HepG2 (cell line): ENCODE data around the gene LYPLA2. TPM values are rescaled to one million over a fixed set of nuclear protein-coding genes. Genes with fewer than 3 reads are reported as not detected.
A peak's percentile ranks its signal among the peaks of the same experiment; 100 is the strongest.

Source experiments
- AGO1 ChIP-seq: fragments of 200-400 bp; formaldehyde crosslinking; IDR thresholded peaks from 2 replicates; pipeline ENCODE4 v1.6.1; 2017; ENCODE audit warnings: mild to moderate bottlenecking, low read depth, low read length, moderate library complexity; ENCODE audit not compliant: poor library complexity, severe bottlenecking
- ETV6 ChIP-seq: sonication (generic); formaldehyde crosslinking; conservative IDR thresholded peaks from 2 replicates; pipeline ENCODE4 v1.4.0; 2020; ENCODE audit warnings: missing genetic modification reagents
- GABPA ChIP-seq, 2 experiments: IDR thresholded peaks; 2 replicates each; pipeline ENCODE4 v1.6.1; 2011 to 2016; ENCODE audit warnings: low read depth in 2 of 2, low read length in 1 of 2, missing biosample characterization in 1 of 2, missing genetic modification characterization in 1 of 2
- KDM3A ChIP-seq: IDR thresholded peaks from 2 replicates; pipeline ENCODE4 v1.6.1; 2018; ENCODE audit warnings: low read depth, missing compliant biosample characterization
- PAX8 ChIP-seq: sonication (generic); formaldehyde crosslinking; IDR thresholded peaks from 2 replicates; pipeline ENCODE4 v1.8.0; 2022; ENCODE audit warnings: mild to moderate bottlenecking, missing genetic modification reagents, borderline replicate concordance
- POLR2AphosphoS5 ChIP-seq: IDR thresholded peaks from 2 replicates; pipeline ENCODE4 v1.6.1; 2012; ENCODE audit warnings: low read depth, low read length
- RBM22 ChIP-seq: fragments of 200-400 bp; formaldehyde crosslinking; optimal IDR thresholded peaks from 2 replicates; pipeline ENCODE3; 2017; ENCODE audit warnings: mild to moderate bottlenecking, low read length, moderate library complexity
- polyA plus RNA-seq, 8 experiments: library from polyadenylated mRNA; depleted of rRNA in 3 of 8; stranded (reverse) in 7 of 8; unstranded in 1 of 8; fragments of >200 nt; fragmentation: Illumina TruSeq in 4 of 8; extraction: Trizol in 4 of 8; gene quantifications; 2 replicates each; pipeline versions ENCODE4 v1.2.1 to v1.2.3, GENCODE V29; 2011 to 2016; ENCODE audit warnings: low read depth in 4 of 8, missing spikeins in 1 of 8, mixed read lengths in 1 of 8; ENCODE audit not compliant: insufficient read depth in 1 of 8
- total RNA-seq, 5 experiments: library from RNA; depleted of rRNA; stranded (reverse); fragments of >200 nt; fragmentation: Illumina TruSeq; extraction: Trizol; gene quantifications; 2 replicates each; pipeline ENCODE4 v1.2.3, GENCODE V29; 2016; ENCODE audit warnings: low read depth in 1 of 5
- TF ChIP-seq, protein P1 (sequence below): sonication (generic); formaldehyde crosslinking; conservative IDR thresholded peaks from 2 replicates; pipeline ENCODE4 v1.8.1; 2023; ENCODE audit warnings: missing genetic modification reagents
- TF ChIP-seq, protein P2 (sequence below): sonication (generic); formaldehyde crosslinking; IDR thresholded peaks from 2 replicates; pipeline ENCODE4 v1.8.1; 2023; ENCODE audit warnings: missing genetic modification reagents, mild to moderate bottlenecking, borderline replicate concordance
- TF ChIP-seq, protein P3 (sequence below): fragments of 450-650 bp; IDR thresholded peaks from 2 replicates; pipeline ENCODE4 v1.6.1; 2017; ENCODE audit warnings: mild to moderate bottlenecking

The LYPLA2 gene
- total and polyA plus RNA-seq, 2 of the 13 experiments (the other 11 are each of a cell fraction or from before 2014, with no cell fraction given): 72.1 to 73.2 TPM

DNA sequence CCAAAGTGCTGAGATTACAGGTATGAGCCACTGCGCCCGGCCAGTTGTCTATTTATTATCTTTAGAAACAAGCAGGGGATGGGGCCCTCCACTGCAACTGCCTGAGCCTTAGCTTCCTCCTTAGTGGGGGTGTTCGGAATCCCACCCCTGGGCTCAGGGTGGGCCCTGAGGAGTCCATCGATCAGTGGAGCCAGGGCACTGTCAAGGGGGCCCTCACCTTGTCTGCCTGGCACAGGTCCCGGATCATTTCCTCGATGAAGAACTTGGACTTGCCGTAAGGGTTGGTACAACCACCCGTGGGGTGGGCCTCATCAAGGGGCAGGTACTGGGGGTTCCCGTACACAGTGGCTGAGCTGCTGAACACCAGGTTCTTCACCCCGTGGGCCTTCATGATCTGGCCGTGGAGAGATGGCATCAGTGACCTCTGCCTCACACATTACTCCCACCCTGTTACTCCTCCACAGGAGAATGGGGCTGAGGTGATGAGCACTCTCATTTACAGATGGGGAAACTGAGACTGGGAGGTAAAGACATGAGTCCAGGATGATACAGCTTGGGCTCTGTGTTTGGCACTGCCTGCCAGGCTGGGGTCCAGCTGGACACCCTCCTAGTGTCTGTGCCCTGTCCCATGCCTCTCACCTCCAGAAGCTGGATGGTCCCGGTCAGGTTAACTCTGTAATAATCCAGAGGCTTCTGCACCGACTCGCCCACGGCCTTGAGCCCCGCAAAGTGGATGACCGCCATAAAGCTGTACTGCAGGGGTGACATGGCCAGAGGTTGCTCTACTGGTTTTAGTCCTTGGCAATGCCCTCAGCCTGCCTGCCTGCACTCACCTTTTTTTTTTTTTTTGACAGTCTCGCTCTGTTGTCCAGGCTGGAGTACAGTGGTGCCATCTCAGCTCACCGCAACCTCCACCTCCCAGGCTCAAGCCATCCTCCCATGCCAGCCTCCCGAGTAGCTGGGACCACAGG lies 6.8 kb downstream of the LYPLA2 start (continued):
- no peak for TF ChIP-seq GABPA (IDR thresholded peaks at IDR 0.05; ENCODE audit: low read depth, low read length)
- no peak for TF ChIP-seq GABPA (CRISPR knock-in tag; IDR thresholded peaks at IDR 0.05; ENCODE audit: low read depth)
- no peak for TF ChIP-seq ETV6 (CRISPR knock-in tag)
- TF ChIP-seq, protein P1, sequence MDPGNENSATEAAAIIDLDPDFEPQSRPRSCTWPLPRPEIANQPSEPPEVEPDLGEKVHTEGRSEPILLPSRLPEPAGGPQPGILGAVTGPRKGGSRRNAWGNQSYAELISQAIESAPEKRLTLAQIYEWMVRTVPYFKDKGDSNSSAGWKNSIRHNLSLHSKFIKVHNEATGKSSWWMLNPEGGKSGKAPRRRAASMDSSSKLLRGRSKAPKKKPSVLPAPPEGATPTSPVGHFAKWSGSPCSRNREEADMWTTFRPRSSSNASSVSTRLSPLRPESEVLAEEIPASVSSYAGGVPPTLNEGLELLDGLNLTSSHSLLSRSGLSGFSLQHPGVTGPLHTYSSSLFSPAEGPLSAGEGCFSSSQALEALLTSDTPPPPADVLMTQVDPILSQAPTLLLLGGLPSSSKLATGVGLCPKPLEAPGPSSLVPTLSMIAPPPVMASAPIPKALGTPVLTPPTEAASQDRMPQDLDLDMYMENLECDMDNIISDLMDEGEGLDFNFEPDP (CRISPR knock-in tag): no peak
- TF ChIP-seq, protein P2, sequence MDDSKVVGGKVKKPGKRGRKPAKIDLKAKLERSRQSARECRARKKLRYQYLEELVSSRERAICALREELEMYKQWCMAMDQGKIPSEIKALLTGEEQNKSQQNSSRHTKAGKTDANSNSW: no peak
- peak; percentile 4 for TF ChIP-seq POLR2AphosphoS5
- peak; percentile 80 for TF ChIP-seq RBM22
- TF ChIP-seq AGO1: no peak
- TF ChIP-seq, protein P3, sequence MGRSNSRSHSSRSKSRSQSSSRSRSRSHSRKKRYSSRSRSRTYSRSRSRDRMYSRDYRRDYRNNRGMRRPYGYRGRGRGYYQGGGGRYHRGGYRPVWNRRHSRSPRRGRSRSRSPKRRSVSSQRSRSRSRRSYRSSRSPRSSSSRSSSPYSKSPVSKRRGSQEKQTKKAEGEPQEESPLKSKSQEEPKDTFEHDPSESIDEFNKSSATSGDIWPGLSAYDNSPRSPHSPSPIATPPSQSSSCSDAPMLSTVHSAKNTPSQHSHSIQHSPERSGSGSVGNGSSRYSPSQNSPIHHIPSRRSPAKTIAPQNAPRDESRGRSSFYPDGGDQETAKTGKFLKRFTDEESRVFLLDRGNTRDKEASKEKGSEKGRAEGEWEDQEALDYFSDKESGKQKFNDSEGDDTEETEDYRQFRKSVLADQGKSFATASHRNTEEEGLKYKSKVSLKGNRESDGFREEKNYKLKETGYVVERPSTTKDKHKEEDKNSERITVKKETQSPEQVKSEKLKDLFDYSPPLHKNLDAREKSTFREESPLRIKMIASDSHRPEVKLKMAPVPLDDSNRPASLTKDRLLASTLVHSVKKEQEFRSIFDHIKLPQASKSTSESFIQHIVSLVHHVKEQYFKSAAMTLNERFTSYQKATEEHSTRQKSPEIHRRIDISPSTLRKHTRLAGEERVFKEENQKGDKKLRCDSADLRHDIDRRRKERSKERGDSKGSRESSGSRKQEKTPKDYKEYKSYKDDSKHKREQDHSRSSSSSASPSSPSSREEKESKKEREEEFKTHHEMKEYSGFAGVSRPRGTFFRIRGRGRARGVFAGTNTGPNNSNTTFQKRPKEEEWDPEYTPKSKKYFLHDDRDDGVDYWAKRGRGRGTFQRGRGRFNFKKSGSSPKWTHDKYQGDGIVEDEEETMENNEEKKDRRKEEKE: no peak
- TF ChIP-seq PAX8 (CRISPR knock-in tag): no peak
- no peak for TF ChIP-seq KDM3A (CRISPR knock-in tag)
